MCF 10A (cell line): ENCODE results near the gene SMG6. TPM values are rescaled to one million over a fixed set of nuclear protein-coding genes. Genes with fewer than 3 reads are reported as not detected.

Experiments
- BruUV-seq: library from RNA; stranded (reverse); fragments of 400-500 nt; replicated peaks from 2 replicates; lab custom pipeline; 2021; lab: Mats Ljungman, UMichigan
- CTCF ChIA-PET: fragments of 300-600 bp; sonication (Branson Sonifier 250); formaldehyde crosslinking; extraction: SDS; loops from one replicate; lab custom pipeline; 2021; ENCODE audit warnings: antibody characterized with exemption, inconsistent platforms; lab: Yijun Ruan, JAX
- POLR2A ChIA-PET: fragments of 300-600, 350-650 bp; sonication (Branson Sonifier 250); formaldehyde crosslinking; extraction: SDS; loops from one replicate; lab custom pipeline; 2020; ENCODE audit warnings: antibody characterized with exemption, inconsistent platforms; lab: Yijun Ruan, JAX
- DNase-seq: peaks from one replicate; pipeline ENCODE4 v3.0.0-alpha.2; 2018; ENCODE audit not compliant: unreplicated experiment
- H3K27ac Mint-ChIP-seq: one replicate; pipeline ENCODE4 v1.8.0; 2022; ENCODE audit warnings: mild to moderate bottlenecking, low read depth, mixed read lengths; ENCODE audit not compliant: unreplicated experiment
- H3K27me3 Mint-ChIP-seq: one replicate; pipeline ENCODE4 v1.8.0; 2022; ENCODE audit warnings: mixed read lengths; ENCODE audit not compliant: insufficient read depth, unreplicated experiment
- H3K36me3 Mint-ChIP-seq: one replicate; pipeline ENCODE4 v1.8.0; 2022; ENCODE audit warnings: mild to moderate bottlenecking, moderate library complexity, mixed read lengths; ENCODE audit not compliant: insufficient read depth, unreplicated experiment
- H3K4me1 Mint-ChIP-seq: one replicate; pipeline ENCODE4 v1.8.0; 2022; ENCODE audit warnings: mixed read lengths; ENCODE audit not compliant: insufficient read depth, unreplicated experiment
- H3K4me3 Mint-ChIP-seq: one replicate; pipeline ENCODE4 v1.8.0; 2022; ENCODE audit warnings: mild to moderate bottlenecking, moderate library complexity, mixed read lengths; ENCODE audit not compliant: unreplicated experiment
- H3K9me3 Mint-ChIP-seq: one replicate; pipeline ENCODE4 v1.8.0; 2022; ENCODE audit warnings: mixed read lengths; ENCODE audit not compliant: unreplicated experiment
- CTCF ChIP-seq: fragments of 200-600 bp; IDR thresholded peaks from one replicate; pipeline ENCODE4 v1.8.0; 2022; ENCODE audit warnings: antibody characterized with exemption, mild to moderate bottlenecking; ENCODE audit not compliant: unreplicated experiment
- intact Hi-C: fragments of 100-400 bp; cut with micrococcal nuclease; formaldehyde crosslinking; loops from 2 replicates; pipeline ENCODE4 v1.14.1; 2022
- total RNA-seq: library from RNA; stranded (reverse); gene quantifications from 2 replicates; pipeline ENCODE4 v1.2.3, GENCODE V29; 2022

SMG6 gene
- total RNA-seq, 1 experiment from 2014 or later = 17.0 TPM

DNA sequence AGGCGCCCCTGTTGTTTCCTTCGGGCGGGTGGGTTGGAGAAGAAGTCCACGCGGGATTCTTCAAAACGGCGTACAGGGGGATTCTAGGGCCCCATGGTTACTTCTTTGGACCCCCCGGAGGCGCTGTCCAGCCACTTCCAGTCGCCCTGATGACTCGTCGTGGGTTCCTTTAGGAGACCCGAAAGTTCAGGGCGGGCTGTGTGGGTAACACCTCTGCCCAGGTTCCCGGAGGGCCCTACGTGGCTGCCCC, 249.4 kb downstream of the SMG6 start:
- Mint-ChIP-seq H3K27me3 (no peaks in the 10 kb centered on the region), H3K36me3 (no peaks in the 10 kb centered on the region), H3K9me3 (no peaks in the 10 kb centered on the region), H3K27ac (no peak overlapping the region), H3K4me1 (peaks cover 12% of the 10 kb centered on the region), H3K4me3 (no peak overlapping the region)
- intact Hi-C loops = loop anchor here (1.0 kb wide), 1 partner anchor 190 kb away; no protein-coding TSS in a partner anchor
- no TSS peak for BruUV-seq
- ChIA-PET CTCF (interaction anchor here (0.5 to 3.4 kb wide), 16 partner anchors 9 to 241 kb away, joined by 3 to 61 read pairs (median 3); no protein-coding TSS in a partner anchor), POLR2A (interaction anchor here (0.6 to 1.0 kb wide), 2 partner anchors 189 to 190 kb away, joined by 3 to 4 read pairs; no protein-coding TSS in a partner anchor)
- no peak for DNase-seq
- no peak for TF ChIP-seq CTCF

GRCh38 chr17:2053380-2054261, 250.0 kb downstream of the SMG6 start:
- intact Hi-C loops = loop anchor here (1.0 kb wide), 1 partner anchor 191 kb away; no protein-coding TSS in a partner anchor
- Mint-ChIP-seq H3K36me3 (no peaks in the 10 kb centered on the region), H3K9me3 (no peaks in the 10 kb centered on the region), H3K4me3 (no peak overlapping the region), H3K27me3 (no peaks in the 10 kb centered on the region), H3K27ac (no peak overlapping the region), H3K4me1 (peaks cover 14% of the 10 kb centered on the region)
- peak; percentile 44 for DNase-seq
- no TSS peak for BruUV-seq
- ChIA-PET CTCF (interaction anchor here (0.7 to 3.4 kb wide), 13 partner anchors 8 to 229 kb away, joined by 3 to 61 read pairs (median 4); no protein-coding TSS in a partner anchor), POLR2A (interaction anchor here (0.7 to 1.0 kb wide), 3 partner anchors 192 to 975 kb away, joined by 3 to 4 read pairs (median 3); no protein-coding TSS in a partner anchor)
- TF ChIP-seq CTCF = peak; percentile 47

DNA sequence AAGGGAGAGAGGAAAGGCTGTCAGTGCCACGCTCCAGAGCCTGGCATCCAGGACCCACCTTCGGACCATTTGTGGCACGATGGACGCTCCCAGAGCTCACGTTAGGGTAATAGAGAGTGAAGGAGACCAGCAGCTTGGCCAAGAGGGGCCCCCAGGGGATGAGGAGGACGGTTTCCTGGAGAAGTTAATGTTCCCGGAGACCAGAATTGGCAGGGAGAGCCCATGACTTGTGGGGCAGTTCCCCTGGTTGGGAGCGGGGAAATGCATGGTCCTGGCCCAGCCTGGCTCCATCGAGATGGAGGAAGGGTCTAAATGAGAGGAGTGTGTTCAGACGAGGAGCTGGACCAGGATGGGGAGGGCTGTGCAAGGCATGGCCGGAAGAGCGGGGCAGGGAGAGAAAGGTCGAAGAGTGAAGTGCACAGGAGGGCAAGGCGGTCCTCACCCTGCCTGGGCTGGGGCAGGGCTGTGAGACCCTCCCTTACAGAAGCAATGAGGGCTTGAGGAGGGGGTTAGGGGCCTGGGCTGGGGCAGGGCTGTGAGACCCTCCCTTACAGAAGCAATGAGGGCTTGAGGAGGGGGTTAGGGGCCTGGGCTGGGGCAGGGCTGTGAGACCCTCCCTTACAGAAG, 251.5 kb downstream of the SMG6 start:
- BruUV-seq = no TSS peak
- CTCF ChIA-PET = interaction anchor here (0.6 to 1.6 kb wide), 4 partner anchors 16 to 293 kb away, joined by 3 to 11 read pairs (median 3); no protein-coding TSS in a partner anchor
- DNase-seq = no peak
- Mint-ChIP-seq H3K4me1 (peaks cover 17% of the 10 kb centered on the region), H3K27me3 (no peaks in the 10 kb centered on the region), H3K9me3 (no peaks in the 10 kb centered on the region), H3K27ac (no peak overlapping the region), H3K4me3 (no peak overlapping the region), H3K36me3 (peaks cover 5% of the 10 kb centered on the region)
- no peak for TF ChIP-seq CTCF
- POLR2A ChIA-PET = interaction anchor here (0.5 kb wide), 1 partner anchor 223 kb away, joined by 3 read pairs; no protein-coding TSS in a partner anchor
- intact Hi-C loops = no loop called here
